B cell (primary cell): Measurements from ENCODE around the gene PURB. TPM values are rescaled to one million over a fixed set of nuclear protein-coding genes. Genes with fewer than 3 reads are reported as not detected.

Experiments
- ATAC-seq: fragments of 200-7000 bp; cut with Tn5 transposase; one replicate; pipeline ENCODE4 v1.10.0; 2021; ENCODE audit warnings: low read depth, mild to moderate bottlenecking, moderate number of reproducible peaks, moderate library complexity
- CTCF ChIA-PET: fragments of 350-600 bp; sonication (Branson Sonifier 250); formaldehyde crosslinking; loops from one replicate; lab custom pipeline; 2021; ENCODE audit warnings: antibody characterized with exemption, inconsistent platforms; lab: Charles Lee
- POLR2A ChIA-PET: fragments of 350-600 bp; sonication (Branson Sonifier 250); formaldehyde crosslinking; loops from one replicate; lab custom pipeline; 2021; ENCODE audit warnings: antibody characterized with exemption; lab: Charles Lee
- DNase-seq: peaks from one replicate; pipeline ENCODE4 v3.0.0; 2013
- H2AFZ ChIP-seq: 2 replicates; pipeline ENCODE4 v1.6.1; 2012; ENCODE audit warnings: mild to moderate bottlenecking, low read depth, low read length; ENCODE audit not compliant: insufficient read depth, poor library complexity, severe bottlenecking
- H3K27ac ChIP-seq, 2 donors: 1 replicate in 1 of 2; 2 replicates in 1 of 2; pipeline ENCODE4 v1.5.1; 2012 to 2013; ENCODE audit warnings: low read length in 2 of 2, mild to moderate bottlenecking in 2 of 2, moderate library complexity in 1 of 2
- H3K27me3 ChIP-seq, 4 experiments: fragments of 200-600 bp in 1 of 4; sonication (generic) in 1 of 4; replicated peaks in 1 of 4; 1 replicate in 2 of 4; 2 replicates in 2 of 4; pipeline versions ENCODE4 v1.6.1 to v1.7.0; 2013 to 2016; ENCODE audit warnings: low read length in 3 of 4, mild to moderate bottlenecking in 2 of 4, mixed read lengths in 1 of 4, moderate library complexity in 1 of 4; ENCODE audit not compliant: insufficient read depth in 4 of 4, control insufficient read depth in 3 of 4; ENCODE audit errors: control extremely low read depth in 1 of 4
- H3K36me3 ChIP-seq, 2 experiments: replicated peaks in 1 of 2; 1 replicate in 1 of 2; 2 replicates in 1 of 2; pipeline versions ENCODE4 v1.6.1 to v1.7.1; 2013; ENCODE audit warnings: low read length in 1 of 2; ENCODE audit not compliant: insufficient read depth in 2 of 2, control insufficient read depth in 1 of 2; ENCODE audit errors: control extremely low read depth in 1 of 2, extremely low read depth in 1 of 2
- H3K4me1 ChIP-seq, 2 donors: fragments of 200-600 bp in 1 of 2; sonication (generic) in 1 of 2; 1 replicate in 1 of 2; 2 replicates in 1 of 2; pipeline versions ENCODE4 v1.5.1 to v1.6.1; 2013 to 2017; ENCODE audit warnings: low read length in 2 of 2; ENCODE audit not compliant: control insufficient read depth in 2 of 2, insufficient read depth in 2 of 2
- H3K4me2 ChIP-seq: replicated peaks from 2 replicates; pipeline ENCODE3; 2012; ENCODE audit warnings: mild to moderate bottlenecking, low read depth, low read length; ENCODE audit not compliant: poor library complexity, severe bottlenecking
- H3K4me3 ChIP-seq, 5 experiments: fragments of 200-600 bp in 1 of 5; sonication (generic) in 1 of 5; 1 replicate in 3 of 5; 2 replicates in 2 of 5; pipeline versions ENCODE4 v1.5.1 to v1.7.0; 2011 to 2016; ENCODE audit warnings: low read length in 4 of 5, mild to moderate bottlenecking in 4 of 5, low read depth in 2 of 5, control low read depth in 1 of 5, moderate library complexity in 1 of 5; ENCODE audit not compliant: insufficient read depth in 1 of 5; ENCODE audit errors: control extremely low read depth in 1 of 5, extremely low read depth in 1 of 5
- H3K79me2 ChIP-seq: fragments of 200-600 bp; sonication (generic); one replicate; pipeline ENCODE4 v1.6.0; 2016; ENCODE audit warnings: low read length; ENCODE audit not compliant: control insufficient read depth, insufficient read depth
- H3K9ac ChIP-seq: fragments of 200-600 bp; sonication (generic); 2 replicates; pipeline ENCODE4 v1.6.1; 2017; ENCODE audit warnings: mild to moderate bottlenecking, low read length, moderate library complexity
- H3K9me3 ChIP-seq, 3 donors: one replicate each; pipeline versions ENCODE4 v1.6.1 to v1.7.1; 2013; ENCODE audit warnings: low read length in 2 of 3; ENCODE audit not compliant: control insufficient read depth in 2 of 3, insufficient read depth in 1 of 3; ENCODE audit errors: control extremely low read depth in 1 of 3
- H4K20me1 ChIP-seq: 2 replicates; pipeline ENCODE4 v1.6.0; 2012; ENCODE audit warnings: mild to moderate bottlenecking, low read length; ENCODE audit not compliant: insufficient read depth, control insufficient read depth, poor library complexity, severe bottlenecking
- H3K27ac Mint-ChIP-seq: one replicate; pipeline ENCODE4 v1.8.0; 2021; ENCODE audit warnings: mixed read lengths
- H3K27me3 Mint-ChIP-seq: one replicate; pipeline ENCODE4 v1.8.0; 2021; ENCODE audit warnings: mixed read lengths
- H3K4me1 Mint-ChIP-seq: one replicate; pipeline ENCODE4 v1.8.0; 2021; ENCODE audit warnings: mixed read lengths
- H3K4me3 Mint-ChIP-seq: one replicate; pipeline ENCODE4 v1.8.0; 2021; ENCODE audit warnings: mixed read lengths
- H3K9me3 Mint-ChIP-seq: one replicate; pipeline ENCODE4 v1.8.0; 2022; ENCODE audit warnings: mixed read lengths; ENCODE audit not compliant: insufficient read depth
- CTCF ChIP-seq: fragments of 200-600 bp; IDR thresholded peaks from one replicate; pipeline ENCODE4 v1.8.0; 2022; ENCODE audit warnings: antibody characterized with exemption, mild to moderate bottlenecking
- EZH2 ChIP-seq: IDR thresholded peaks from 2 replicates; pipeline ENCODE4 v1.6.1; 2012; ENCODE audit warnings: borderline replicate concordance, low read depth, mild to moderate bottlenecking, moderate library complexity, low read length; ENCODE audit not compliant: insufficient read depth, poor library complexity, severe bottlenecking
- WGBS: methylation state at CpG from one replicate; pipeline ENCODE4 v1.1.5; 2013; ENCODE audit warnings: missing lambda C conversion rate; ENCODE audit not compliant: insufficient coverage; 5-methylcytosine and 5-hydroxymethylcytosine counted together
- intact Hi-C: fragments of 100-400 bp; cut with micrococcal nuclease; formaldehyde crosslinking; loops from one replicate; pipeline ENCODE4 v1.10.0; 2022
- polyA plus RNA-seq: library from polyadenylated mRNA; depleted of rRNA; stranded (reverse); fragments of >200 nt; gene quantifications from 2 replicates; pipeline ENCODE4 v1.2.3, GENCODE V29; 2012
- total RNA-seq, 2 donors: library from RNA; stranded (reverse); fragments of 120-200 nt in 1 of 2; gene quantifications; 1 replicate in 1 of 2; 2 replicates in 1 of 2; pipeline versions ENCODE4 v1.2.3 to v1.2.4, GENCODE V29; 2013 to 2022

Gene PURB
- total and polyA plus RNA-seq, 2 donors (not counting 1 experiment from before 2014, with no cell fraction given), result 6.4 to 28.6 TPM

GRCh38 chr7:44858161-44858560, 27.2 kb downstream of the PURB start:
- Histone ChIP-seq H2AFZ (no peak overlapping the region), H3K4me2 (no peak overlapping the region), H3K36me3 (no peaks in the 10 kb centered on the region), H3K9me3 (no peaks in the 10 kb centered on the region), H3K9ac (no peak overlapping the region), H3K79me2 (no peaks in the 10 kb centered on the region), H3K4me1 (no peaks in the 10 kb centered on the region), H4K20me1 (no peaks in the 10 kb centered on the region), H3K27me3 (no peaks in the 10 kb centered on the region), H3K27ac (no peak overlapping the region), H3K4me3 (no peak overlapping the region)
- no CpG with 5 or more reads among the region's 2 CpGs for WGBS
- Mint-ChIP-seq H3K9me3 (no peaks in the 10 kb centered on the region), H3K4me3 (no peak overlapping the region), H3K27me3 (peaks cover 5% of the 10 kb centered on the region), H3K27ac (no peak overlapping the region), H3K4me1 (peaks cover 4% of the 10 kb centered on the region)
- TF ChIP-seq EZH2, result no peak
- TF ChIP-seq CTCF, result peak; percentile 43
- DNase-seq, result no peak
- POLR2A ChIA-PET, result interaction anchor here (0.7 to 1.4 kb wide), 2 partner anchors 98 to 278 kb away, joined by 4 to 5 read pairs; no protein-coding TSS in a partner anchor
- intact Hi-C loops, result no loop called here
- CTCF ChIA-PET, result interaction anchor here (0.7 to 10.1 kb wide), 13 partner anchors 9 to 616 kb away, joined by 3 to 189 read pairs (median 4); partner anchors contain the start of genes PURB and TMED4
- ATAC-seq, result no peak

- POLR2A ChIA-PET, result no interaction called here
- 96% methylated on average over 4 of the region's 8 CpGs for WGBS
- intact Hi-C loops, result no loop called here
These were observed 30.5 kb downstream of the PURB start for GRCh38 chr7:44854644-44855364.

More at GRCh38 chr7:44854644-44855364, 30.5 kb downstream of the PURB start:
- Mint-ChIP-seq H3K27me3 (no peaks in the 10 kb centered on the region), H3K27ac (no peak overlapping the region), H3K4me3 (no peak overlapping the region), H3K4me1 (peaks cover 4% of the 10 kb centered on the region), H3K9me3 (no peaks in the 10 kb centered on the region)
- no peaks in the 10 kb centered on the region for H3K4me1 ChIP-seq
- no peak overlapping the region for H3K4me3 ChIP-seq
- no peak for DNase-seq
- H3K9me3 ChIP-seq, result no peaks in the 10 kb centered on the region
- CTCF ChIA-PET, result interaction anchor here (1.0 to 10.1 kb wide), 8 partner anchors 15 to 281 kb away, joined by 3 to 189 read pairs (median 4); no protein-coding TSS in a partner anchor
- H3K79me2 ChIP-seq, result no peaks in the 10 kb centered on the region
- H3K27ac ChIP-seq, result no peak overlapping the region
- H3K27me3 ChIP-seq, result no peaks in the 10 kb centered on the region
- H3K9ac ChIP-seq, result no peak overlapping the region
- H4K20me1 ChIP-seq, result no peaks in the 10 kb centered on the region
- no peak overlapping the region for H2AFZ ChIP-seq
- no peaks in the 10 kb centered on the region for H3K36me3 ChIP-seq
- H3K4me2 ChIP-seq, result no peak overlapping the region
- no peak for TF ChIP-seq EZH2
- TF ChIP-seq CTCF, result no peak
- no peak for ATAC-seq
